Liver (tissue), 9 donors: ENCODE measurements around the gene SPTLC2. TPM values are rescaled to one million over a fixed set of nuclear protein-coding genes. Genes with fewer than 3 reads are reported as not detected.

ENCODE experiments used
- DNase-seq: peaks from one replicate; pipeline ENCODE4 v3.0.0-alpha.2; 2017; ENCODE audit warnings: low spot score
- H3K27ac ChIP-seq, 2 donors: one replicate each; pipeline ENCODE4 v1.7.0; 2013; ENCODE audit warnings: inconsistent platforms in 2 of 2, low read length in 2 of 2, control low read depth in 1 of 2, low read depth in 1 of 2, mild to moderate bottlenecking in 1 of 2
- H3K27me3 ChIP-seq, 4 donors: one replicate each; pipeline versions ENCODE4 v1.6.1 to v1.7.0; 2013; ENCODE audit warnings: low read length in 3 of 4, inconsistent platforms in 1 of 4, mild to moderate bottlenecking in 1 of 4, moderate library complexity in 1 of 4; ENCODE audit not compliant: control insufficient read depth in 4 of 4, insufficient read depth in 4 of 4
- H3K36me3 ChIP-seq, 4 donors: one replicate each; pipeline versions ENCODE4 v1.6.1 to v1.7.0; 2013; ENCODE audit warnings: low read length in 3 of 4, mild to moderate bottlenecking in 3 of 4, low read depth in 1 of 4, moderate library complexity in 1 of 4; ENCODE audit not compliant: control insufficient read depth in 4 of 4, insufficient read depth in 3 of 4
- H3K4me1 ChIP-seq, 4 donors: one replicate each; pipeline versions ENCODE4 v1.6.1 to v1.7.0; 2013; ENCODE audit warnings: low read length in 3 of 4, mild to moderate bottlenecking in 3 of 4, moderate library complexity in 1 of 4; ENCODE audit not compliant: control insufficient read depth in 4 of 4, insufficient read depth in 4 of 4
- H3K4me3 ChIP-seq, 3 donors: one replicate each; pipeline versions ENCODE4 v1.6.1 to v1.7.0; 2013; ENCODE audit warnings: low read length in 3 of 3, control low read depth in 1 of 3, low read depth in 1 of 3, mild to moderate bottlenecking in 1 of 3
- H3K9ac ChIP-seq, 2 donors: one replicate each; pipeline ENCODE4 v1.7.0; 2013; ENCODE audit warnings: low read length in 2 of 2, mild to moderate bottlenecking in 2 of 2, moderate library complexity in 2 of 2, control low read depth in 1 of 2, low read depth in 1 of 2
- H3K9me3 ChIP-seq, 4 donors: one replicate each; pipeline versions ENCODE4 v1.6.1 to v1.7.0; 2013; ENCODE audit warnings: low read length in 3 of 4; ENCODE audit not compliant: control insufficient read depth in 4 of 4
- ATF3 ChIP-seq: IDR thresholded peaks from 2 replicates; pipeline ENCODE4 v1.6.1; 2016; ENCODE audit warnings: antibody characterized with exemption
- CTCF ChIP-seq: fragments of 150-350 bp; IDR thresholded peaks from 2 replicates; pipeline ENCODE4 v1.5.1; 2017; ENCODE audit warnings: improper control_type of control experiment, low read depth, low read length; ENCODE audit not compliant: missing input control
- EGR1 ChIP-seq, 2 donors: IDR thresholded peaks; 2 replicates each; pipeline ENCODE4 v1.6.1; 2016 to 2018; ENCODE audit warnings: antibody characterized with exemption in 2 of 2, low read depth in 2 of 2
- FOXA1 ChIP-seq: IDR thresholded peaks from 2 replicates; pipeline ENCODE4 v1.6.1; 2016; ENCODE audit warnings: antibody characterized with exemption
- FOXA2 ChIP-seq: IDR thresholded peaks from 2 replicates; pipeline ENCODE4 v1.6.1; 2016; ENCODE audit warnings: antibody characterized with exemption
- GABPA ChIP-seq, 2 donors: IDR thresholded peaks in 1 of 2; conservative IDR thresholded peaks in 1 of 2; 2 replicates each; pipeline ENCODE4 v1.6.1; 2016; ENCODE audit warnings: antibody characterized with exemption in 2 of 2, mild to moderate bottlenecking in 1 of 2, moderate library complexity in 1 of 2
- HNF4A ChIP-seq, 2 donors: conservative IDR thresholded peaks; 2 replicates each; pipeline ENCODE4 v1.6.1; 2016; ENCODE audit warnings: antibody characterized with exemption in 2 of 2, mild to moderate bottlenecking in 2 of 2
- HNF4G ChIP-seq: IDR thresholded peaks from 2 replicates; pipeline ENCODE4 v1.6.1; 2016; ENCODE audit warnings: antibody characterized with exemption
- MAX ChIP-seq: IDR thresholded peaks from 2 replicates; pipeline ENCODE4 v1.6.1; 2016; ENCODE audit warnings: antibody characterized with exemption
- NR2F2 ChIP-seq: IDR thresholded peaks from 2 replicates; pipeline ENCODE4 v1.6.1; 2016; ENCODE audit warnings: antibody characterized with exemption
- RAD21 ChIP-seq, 2 donors: IDR thresholded peaks; 2 replicates each; pipeline ENCODE4 v1.6.1; 2016; ENCODE audit warnings: antibody characterized with exemption in 2 of 2, mild to moderate bottlenecking in 2 of 2
- REST ChIP-seq: IDR thresholded peaks from 2 replicates; pipeline ENCODE4 v1.6.1; 2016; ENCODE audit warnings: antibody characterized with exemption, mild to moderate bottlenecking
- RXRA ChIP-seq, 2 donors: IDR thresholded peaks; 2 replicates each; pipeline ENCODE4 v1.6.1; 2017 to 2018; ENCODE audit warnings: antibody characterized with exemption in 2 of 2, mild to moderate bottlenecking in 1 of 2
- SP1 ChIP-seq: IDR thresholded peaks from 2 replicates; pipeline ENCODE4 v1.6.1; 2018; ENCODE audit warnings: antibody characterized with exemption, mild to moderate bottlenecking
- TAF1 ChIP-seq: conservative IDR thresholded peaks from 2 replicates; pipeline ENCODE4 v1.6.1; 2016; ENCODE audit warnings: antibody characterized with exemption, mild to moderate bottlenecking
- YY1 ChIP-seq: IDR thresholded peaks from 2 replicates; pipeline ENCODE4 v1.6.1; 2016; ENCODE audit warnings: antibody characterized with exemption, mild to moderate bottlenecking
- ZBTB33 ChIP-seq: IDR thresholded peaks from 2 replicates; pipeline ENCODE4 v1.6.1; 2016; ENCODE audit warnings: antibody characterized with exemption
- WGBS: extraction: QIAGEN DNeasy Blood & Tissue Kit; methylation state at CpG from one replicate; pipeline ENCODE4 v1.1.7; 2013; 5-methylcytosine and 5-hydroxymethylcytosine counted together
- polyA plus RNA-seq, 2 donors: library from polyadenylated mRNA; stranded (reverse) in 1 of 2; unstranded in 1 of 2; fragments of 200-250 nt in 1 of 2; fragments of >200 nt in 1 of 2; fragmentation: Nextera tagmentation in 1 of 2; extraction: Ambion mirVana in 1 of 2; gene quantifications; one replicate each; pipeline versions ENCODE4 v1.2.1 to v1.2.3, GENCODE V29; 2013 to 2015
- total RNA-seq, 2 donors: library from RNA; depleted of rRNA; stranded (reverse); fragments of >200 nt; gene quantifications; one replicate each; pipeline ENCODE4 v1.2.3, GENCODE V29; 2014
- donor health status: healthy.
- donor health status: healthy.
- donor health status: healthy.
- donor health status: healthy.
- donor health status: healthy.

The SPTLC2 gene
- total and polyA plus RNA-seq, 4 donors, result 3.9 to 19.2 (median 9.9) TPM

GRCh38 chr14:77583657-77584056 is 32.8 kb downstream of the SPTLC2 start:
- TF ChIP-seq TAF1, result no peak
- no peak for TF ChIP-seq NR2F2
- no peak for TF ChIP-seq FOXA1
- no peak for TF ChIP-seq ATF3
- TF ChIP-seq REST, result no peak
- no peak for TF ChIP-seq HNF4G
- TF ChIP-seq RXRA (IDR thresholded peaks at IDR 0.05), result no peak
- no peak for TF ChIP-seq CTCF
- no peak for TF ChIP-seq ZBTB33
- no peak for TF ChIP-seq EGR1 (IDR thresholded peaks at IDR 0.05; ENCODE audit: low read depth in 2 of 2)
- no peak for TF ChIP-seq GABPA (IDR thresholded peaks at IDR 0.05 in 1 of 2, conservative IDR thresholded peaks at IDR 0.05 in 1 of 2)
- no peak for TF ChIP-seq SP1
- TF ChIP-seq FOXA2, result no peak
- Histone ChIP-seq H3K4me1 (no peaks in the 10 kb centered on the region), H3K27ac (no peak overlapping the region), H3K9ac (no peak overlapping the region), H3K4me3 (no peak overlapping the region), H3K27me3 (no peaks in the 10 kb centered on the region), H3K9me3 (no peaks in the 10 kb centered on the region), H3K36me3 (no peaks in the 10 kb centered on the region)
- no peak for DNase-seq
- 84% methylated on average over 3 of the region's 3 CpGs for WGBS

- H3K4me3 ChIP-seq, result no peak overlapping the region
- H3K36me3 ChIP-seq, result no peaks in the 10 kb centered on the region
- 93% methylated on average over 3 of the region's 3 CpGs for WGBS
- no peaks in the 10 kb centered on the region for H3K9me3 ChIP-seq
- no peaks in the 10 kb centered on the region for H3K27me3 ChIP-seq
- H3K9ac ChIP-seq, result no peak overlapping the region
- H3K27ac ChIP-seq, result no peak overlapping the region
- DNase-seq, result no peak
- H3K4me1 ChIP-seq, result no peaks in the 10 kb centered on the region
- no peak for TF ChIP-seq YY1
- no peak for TF ChIP-seq FOXA1
- no peak for TF ChIP-seq MAX
- TF ChIP-seq GABPA (IDR thresholded peaks at IDR 0.05 in 1 of 2, conservative IDR thresholded peaks at IDR 0.05 in 1 of 2), result no peak
- no peak for TF ChIP-seq ZBTB33
- TF ChIP-seq TAF1, result no peak
- no peak for TF ChIP-seq NR2F2
- TF ChIP-seq RXRA (IDR thresholded peaks at IDR 0.05), result no peak
- no peak for TF ChIP-seq ATF3
- TF ChIP-seq HNF4A (conservative IDR thresholded peaks at IDR 0.05), result no peak
- no peak for TF ChIP-seq HNF4G
- TF ChIP-seq REST, result no peak
- no peak for TF ChIP-seq RAD21 (IDR thresholded peaks at IDR 0.05)
Observed at GRCh38 chr14:77582511-77582910, 33.9 kb downstream of the SPTLC2 start.
